Colonic mucosa (tissue), 4 donors: Measurements from ENCODE around the gene IL17A. TPM values are rescaled to one million over a fixed set of nuclear protein-coding genes. Genes with fewer than 3 reads are reported as not detected.

Experiments
- DNase-seq: peaks from one replicate; pipeline ENCODE4 v3.0.0-alpha.2; 2020
- H3K27ac ChIP-seq: fragments of 200-600 bp; one replicate; pipeline ENCODE4 v1.8.0; 2021
- H3K27me3 ChIP-seq: fragments of 200-600 bp; one replicate; pipeline ENCODE4 v1.8.0; 2021
- H3K36me3 ChIP-seq: fragments of 200-600 bp; one replicate; pipeline ENCODE4 v1.8.0; 2021
- H3K4me1 ChIP-seq: fragments of 200-600 bp; one replicate; pipeline ENCODE4 v1.8.0; 2021; ENCODE audit warnings: mild to moderate bottlenecking
- H3K4me3 ChIP-seq: fragments of 200-600 bp; one replicate; pipeline ENCODE4 v1.8.0; 2021
- H3K9ac ChIP-seq, 2 donors: one replicate each; pipeline ENCODE4 v1.7.0; 2013; ENCODE audit warnings: control low read depth in 2 of 2, low read depth in 2 of 2, low read length in 2 of 2
- H3K9me3 ChIP-seq: fragments of 200-600 bp; one replicate; pipeline ENCODE4 v1.8.0; 2021
- intact Hi-C: fragments of 100-400 bp; cut with DNase I; formaldehyde crosslinking; loops from one replicate; pipeline ENCODE4 v1.14.1; 2022
- total RNA-seq, 2 donors: library from RNA; stranded (reverse); fragmentation: NEBNext Ultra II Directional in 1 of 2; extraction: Animal tissue kit (Norgen Biotek cat#: 25700) in 1 of 2; gene quantifications; one replicate each; pipeline ENCODE4 v1.2.1, GENCODE V29; 2021
- TF ChIP-seq, protein P1 (sequence below): fragments of 200-600 bp; IDR thresholded peaks from one replicate; pipeline ENCODE4 v1.8.0; 2022; ENCODE audit warnings: antibody characterized with exemption, mild to moderate bottlenecking
- donor health status: healthy.
- donor health status: DM: no; HTN: no; CAD: no.
- donor health status: DM: no; HTN: no; CAD: no.

IL17A gene
- total RNA-seq, 2 donors from 2014 or later, result not detected

- H3K9me3 ChIP-seq, result no peaks in the 10 kb centered on the region
- H3K27me3 ChIP-seq, result no peaks in the 10 kb centered on the region
- intact Hi-C loops, result no loop called here
- H3K4me1 ChIP-seq, result no peaks in the 10 kb centered on the region
- TF ChIP-seq, protein P1, sequence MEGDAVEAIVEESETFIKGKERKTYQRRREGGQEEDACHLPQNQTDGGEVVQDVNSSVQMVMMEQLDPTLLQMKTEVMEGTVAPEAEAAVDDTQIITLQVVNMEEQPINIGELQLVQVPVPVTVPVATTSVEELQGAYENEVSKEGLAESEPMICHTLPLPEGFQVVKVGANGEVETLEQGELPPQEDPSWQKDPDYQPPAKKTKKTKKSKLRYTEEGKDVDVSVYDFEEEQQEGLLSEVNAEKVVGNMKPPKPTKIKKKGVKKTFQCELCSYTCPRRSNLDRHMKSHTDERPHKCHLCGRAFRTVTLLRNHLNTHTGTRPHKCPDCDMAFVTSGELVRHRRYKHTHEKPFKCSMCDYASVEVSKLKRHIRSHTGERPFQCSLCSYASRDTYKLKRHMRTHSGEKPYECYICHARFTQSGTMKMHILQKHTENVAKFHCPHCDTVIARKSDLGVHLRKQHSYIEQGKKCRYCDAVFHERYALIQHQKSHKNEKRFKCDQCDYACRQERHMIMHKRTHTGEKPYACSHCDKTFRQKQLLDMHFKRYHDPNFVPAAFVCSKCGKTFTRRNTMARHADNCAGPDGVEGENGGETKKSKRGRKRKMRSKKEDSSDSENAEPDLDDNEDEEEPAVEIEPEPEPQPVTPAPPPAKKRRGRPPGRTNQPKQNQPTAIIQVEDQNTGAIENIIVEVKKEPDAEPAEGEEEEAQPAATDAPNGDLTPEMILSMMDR, result no peak
- no peak for DNase-seq
- H3K27ac ChIP-seq, result no peak overlapping the region
- H3K4me3 ChIP-seq, result no peak overlapping the region
- H3K9ac ChIP-seq, result no peak overlapping the region
- H3K36me3 ChIP-seq, result no peaks in the 10 kb centered on the region
Measured at GRCh38 chr6:52149949-52150348, 36.2 kb upstream of the IL17A start.

- no peaks in the 10 kb centered on the region for H3K9me3 ChIP-seq
- H3K4me1 ChIP-seq, result no peaks in the 10 kb centered on the region
- DNase-seq, result no peak
- H3K9ac ChIP-seq, result no peak overlapping the region
- intact Hi-C loops, result no loop called here
- H3K27ac ChIP-seq, result no peak overlapping the region
- H3K27me3 ChIP-seq, result no peaks in the 10 kb centered on the region
- TF ChIP-seq, protein P1, result no peak
- H3K36me3 ChIP-seq, result no peaks in the 10 kb centered on the region
- no peak overlapping the region for H3K4me3 ChIP-seq
Measured at GRCh38 chr6:52152070-52152423, 34.1 kb upstream of the IL17A start.

DNA sequence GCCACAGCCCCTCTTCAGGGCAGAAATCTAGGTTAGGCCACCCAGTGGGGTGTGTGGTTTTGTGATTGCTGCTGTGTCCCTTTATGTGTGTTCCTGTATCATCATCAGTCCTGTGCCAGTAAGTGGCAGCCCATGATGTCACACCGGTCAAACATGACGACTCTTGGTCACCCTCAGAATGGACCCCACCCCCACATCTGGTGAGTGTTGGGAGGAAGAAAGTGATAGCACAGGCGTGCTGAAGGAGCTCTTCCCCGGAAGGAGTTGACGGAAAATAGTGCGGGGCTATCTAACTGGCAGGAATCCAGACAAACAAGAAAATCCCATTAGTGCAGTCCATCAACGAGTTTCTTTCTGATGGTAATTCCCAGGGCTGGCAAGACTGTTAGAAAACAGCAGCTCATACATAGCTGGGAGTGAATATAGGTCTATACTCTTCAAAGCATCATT, 33.4 kb upstream of the IL17A start:
- Histone ChIP-seq H3K9me3 (no peaks in the 10 kb centered on the region), H3K27ac (no peak overlapping the region), H3K4me3 (no peak overlapping the region), H3K36me3 (no peaks in the 10 kb centered on the region), H3K4me1 (no peaks in the 10 kb centered on the region), H3K9ac (no peak overlapping the region), H3K27me3 (no peaks in the 10 kb centered on the region)
- TF ChIP-seq, protein P1, result no peak
- DNase-seq, result no peak
- intact Hi-C loops, result no loop called here

DNA sequence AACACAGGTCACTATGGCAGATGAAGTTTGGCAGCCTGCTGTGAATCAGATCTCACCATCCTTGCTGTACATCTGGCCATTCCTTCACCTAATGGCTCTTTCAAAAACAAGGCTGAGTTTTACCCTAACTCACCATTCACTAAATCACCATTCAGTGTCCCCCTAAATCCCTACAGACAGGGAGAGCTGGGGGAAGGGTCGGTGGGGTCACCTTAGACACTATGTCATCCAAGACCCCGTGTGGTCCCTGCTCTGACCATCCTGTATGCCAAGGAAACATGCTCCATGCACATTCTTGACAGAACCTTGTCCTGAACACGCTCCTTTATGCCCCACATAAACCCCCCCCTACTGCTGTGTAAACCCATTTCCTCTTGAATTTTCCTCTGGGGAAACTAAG, 31.8 kb upstream of the IL17A start:
- H3K4me1 ChIP-seq, result no peaks in the 10 kb centered on the region
- H3K9ac ChIP-seq, result no peak overlapping the region
- TF ChIP-seq, protein P1, result no peak
- H3K9me3 ChIP-seq, result no peaks in the 10 kb centered on the region
- no peak for DNase-seq
- no peaks in the 10 kb centered on the region for H3K36me3 ChIP-seq
- intact Hi-C loops, result no loop called here
- H3K27ac ChIP-seq, result no peak overlapping the region
- H3K4me3 ChIP-seq, result no peak overlapping the region
- peaks cover 2% of the 10 kb centered on the region for H3K27me3 ChIP-seq

GRCh38 chr6:52155791-52156576, 30.2 kb upstream of the IL17A start:
- H3K27me3 ChIP-seq, result peaks cover 4% of the 10 kb centered on the region
- H3K9ac ChIP-seq, result no peak overlapping the region
- no peak overlapping the region for H3K27ac ChIP-seq
- no peaks in the 10 kb centered on the region for H3K9me3 ChIP-seq
- TF ChIP-seq, protein P1, result no peak
- intact Hi-C loops, result no loop called here
- no peaks in the 10 kb centered on the region for H3K4me1 ChIP-seq
- H3K36me3 ChIP-seq, result no peaks in the 10 kb centered on the region
- no peak for DNase-seq
- no peak overlapping the region for H3K4me3 ChIP-seq
